OCI-LY7 (cell line): ENCODE results near the gene COL24A1. TPM values are rescaled to one million over a fixed set of nuclear protein-coding genes. Genes with fewer than 3 reads are reported as not detected.

ENCODE experiments used
- BruUV-seq: library from RNA; stranded (reverse); fragments of 400-500 nt; replicated peaks from 2 replicates; lab custom pipeline; 2021; lab: Mats Ljungman, UMichigan
- CTCF ChIA-PET: fragments of 300-600 bp; sonication (Branson Sonifier 250); formaldehyde crosslinking; loops from one replicate; lab custom pipeline; 2022; ENCODE audit warnings: antibody characterized with exemption; ENCODE audit not compliant: unreplicated experiment; lab: Charles Lee
- POLR2A ChIA-PET: fragments of 300-600 bp; sonication (Branson Sonifier 250); formaldehyde crosslinking; loops from one replicate; lab custom pipeline; 2022; ENCODE audit warnings: antibody characterized with exemption; lab: Charles Lee
- DNase-seq: peaks from one replicate; pipeline ENCODE4 v3.0.0-alpha.2; 2015; ENCODE audit warnings: low spot score
- H2AFZ ChIP-seq: fragments of 200-600 bp; sonication (generic), shearing (Covaris generic); 2 replicates; pipeline ENCODE4 v1.6.1; 2014; ENCODE audit warnings: mild to moderate bottlenecking, antibody characterized with exemption, low read length, moderate library complexity
- H3K27ac ChIP-seq: fragments of 200-600 bp; sonication (generic); 2 replicates; pipeline ENCODE4 v1.5.1; 2014; ENCODE audit warnings: mixed run types, low read depth, mild to moderate bottlenecking, moderate library complexity, low read length, inconsistent platforms; ENCODE audit not compliant: poor library complexity, severe bottlenecking
- H3K36me3 ChIP-seq: fragments of 200-600 bp; sonication (generic); 2 replicates; pipeline ENCODE4 v1.6.1; 2014; ENCODE audit warnings: mild to moderate bottlenecking, antibody characterized with exemption, low read length, moderate library complexity, mixed read lengths; ENCODE audit not compliant: insufficient read depth
- H3K4me1 ChIP-seq: fragments of 200-600 bp; sonication (generic); 2 replicates; pipeline ENCODE4 v1.5.1; 2014; ENCODE audit warnings: mild to moderate bottlenecking, low read length; ENCODE audit not compliant: insufficient read depth, poor library complexity, severe bottlenecking
- H3K4me2 ChIP-seq: fragments of 200-600 bp; sonication (generic); 2 replicates; pipeline ENCODE4 v1.6.1; 2014; ENCODE audit warnings: mild to moderate bottlenecking, low read length
- H3K4me3 ChIP-seq: fragments of 200-600 bp; sonication (generic); 2 replicates; pipeline ENCODE4 v1.5.1; 2014; ENCODE audit warnings: mild to moderate bottlenecking, low read depth, low read length; ENCODE audit not compliant: poor library complexity, severe bottlenecking
- H3K79me2 ChIP-seq: fragments of 200-600 bp; sonication (generic); 2 replicates; pipeline ENCODE4 v1.6.1; 2016; ENCODE audit warnings: low read depth, mild to moderate bottlenecking, low read length, moderate library complexity, mixed read lengths; ENCODE audit not compliant: insufficient read depth
- H3K9me2 ChIP-seq: fragments of 200-600 bp; sonication (generic); 2 replicates; pipeline ENCODE4 v1.6.1; 2016; ENCODE audit warnings: mild to moderate bottlenecking, low read length, mixed read lengths; ENCODE audit not compliant: insufficient read depth
- H3K9me3 ChIP-seq: fragments of 200-600 bp; sonication (generic); 2 replicates; pipeline ENCODE4 v1.6.1; 2014; ENCODE audit warnings: mild to moderate bottlenecking, mixed run types, low read length, mixed read lengths
- H4K20me1 ChIP-seq: fragments of 200-600 bp; sonication (generic); 2 replicates; pipeline ENCODE4 v1.6.1; 2014; ENCODE audit warnings: mild to moderate bottlenecking, antibody characterized with exemption, low read length, moderate library complexity, mixed read lengths; ENCODE audit not compliant: insufficient read depth
- EZH2phosphoT487 ChIP-seq: fragments of 200-600 bp; sonication (generic); IDR thresholded peaks from 2 replicates; pipeline ENCODE4 v1.6.1; 2018; ENCODE audit warnings: low read depth, borderline replicate concordance, mild to moderate bottlenecking, mixed run types, antibody characterized with exemption, low read length, moderate library complexity, mixed read lengths
- intact Hi-C: fragments of 100-400 bp; cut with micrococcal nuclease; formaldehyde crosslinking; loops from one replicate; pipeline ENCODE4 v1.10.0; 2022; ENCODE audit not compliant: unreplicated experiment
- total RNA-seq, 2 experiments: library from RNA; depleted of rRNA in 1 of 2; stranded (reverse); fragments of >200 nt in 1 of 2; shearing (Covaris generic) in 1 of 2; gene quantifications; 2 replicates each; pipeline ENCODE4 v1.2.3, GENCODE V29; 2014 to 2022
- TF ChIP-seq, protein P1 (sequence below): fragments of 200-600 bp; sonication (generic); conservative IDR thresholded peaks from 2 replicates; pipeline ENCODE4 v1.5.1; 2014; ENCODE audit warnings: mild to moderate bottlenecking, antibody characterized with exemption, low read length, moderate library complexity, mixed read lengths

Gene COL24A1
- total RNA-seq, 2 experiments from 2014 or later: 0.06 to 0.23 TPM

GRCh38 chr1:85806236-85806965, 350.2 kb downstream of the COL24A1 start:
- H3K36me3 ChIP-seq: no peaks in the 10 kb centered on the region
- no peaks in the 10 kb centered on the region for H3K79me2 ChIP-seq
- H3K4me1 ChIP-seq: no peaks in the 10 kb centered on the region
- no peak overlapping the region for H3K4me3 ChIP-seq
- 0 out of 2 replicates have a peak, but pooled peaks cover 11% of the 10 kb centered on the region for H3K9me3 ChIP-seq
- no peak overlapping the region for H2AFZ ChIP-seq
- no peaks in the 10 kb centered on the region for H3K9me2 ChIP-seq
- DNase-seq: no peak
- intact Hi-C loops: no loop called here
- BruUV-seq: no TSS peak
- H3K27ac ChIP-seq: no peak overlapping the region
- POLR2A ChIA-PET: interaction anchor here (0.7 kb wide), 2 partner anchors 10 to 240 kb away, joined by 3 to 7 read pairs; no protein-coding TSS in a partner anchor
- CTCF ChIA-PET: no interaction called here
- H4K20me1 ChIP-seq: no peaks in the 10 kb centered on the region
- H3K4me2 ChIP-seq: no peak overlapping the region
- TF ChIP-seq, protein P1, sequence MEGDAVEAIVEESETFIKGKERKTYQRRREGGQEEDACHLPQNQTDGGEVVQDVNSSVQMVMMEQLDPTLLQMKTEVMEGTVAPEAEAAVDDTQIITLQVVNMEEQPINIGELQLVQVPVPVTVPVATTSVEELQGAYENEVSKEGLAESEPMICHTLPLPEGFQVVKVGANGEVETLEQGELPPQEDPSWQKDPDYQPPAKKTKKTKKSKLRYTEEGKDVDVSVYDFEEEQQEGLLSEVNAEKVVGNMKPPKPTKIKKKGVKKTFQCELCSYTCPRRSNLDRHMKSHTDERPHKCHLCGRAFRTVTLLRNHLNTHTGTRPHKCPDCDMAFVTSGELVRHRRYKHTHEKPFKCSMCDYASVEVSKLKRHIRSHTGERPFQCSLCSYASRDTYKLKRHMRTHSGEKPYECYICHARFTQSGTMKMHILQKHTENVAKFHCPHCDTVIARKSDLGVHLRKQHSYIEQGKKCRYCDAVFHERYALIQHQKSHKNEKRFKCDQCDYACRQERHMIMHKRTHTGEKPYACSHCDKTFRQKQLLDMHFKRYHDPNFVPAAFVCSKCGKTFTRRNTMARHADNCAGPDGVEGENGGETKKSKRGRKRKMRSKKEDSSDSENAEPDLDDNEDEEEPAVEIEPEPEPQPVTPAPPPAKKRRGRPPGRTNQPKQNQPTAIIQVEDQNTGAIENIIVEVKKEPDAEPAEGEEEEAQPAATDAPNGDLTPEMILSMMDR: no peak
- no peak for TF ChIP-seq EZH2phosphoT487

- Histone ChIP-seq H3K4me3 (no peak overlapping the region), H3K9me3 (no peaks in the 10 kb centered on the region), H3K4me2 (no peak overlapping the region), H4K20me1 (no peaks in the 10 kb centered on the region), H3K36me3 (no peaks in the 10 kb centered on the region), H3K79me2 (no peaks in the 10 kb centered on the region), H2AFZ (no peak overlapping the region), H3K27ac (no peak overlapping the region), H3K9me2 (no peaks in the 10 kb centered on the region), H3K4me1 (no peaks in the 10 kb centered on the region)
- DNase-seq: no peak
- CTCF ChIA-PET: interaction anchor here (0.6 kb wide), 1 partner anchor 32 kb away, joined by 3 read pairs; no protein-coding TSS in a partner anchor
- no TSS peak for BruUV-seq
- POLR2A ChIA-PET: no interaction called here
- intact Hi-C loops: no loop called here
- TF ChIP-seq EZH2phosphoT487: no peak
- TF ChIP-seq, protein P1: no peak
Observed at GRCh38 chr1:85801520-85801919, 355.1 kb downstream of the COL24A1 start.

DNA sequence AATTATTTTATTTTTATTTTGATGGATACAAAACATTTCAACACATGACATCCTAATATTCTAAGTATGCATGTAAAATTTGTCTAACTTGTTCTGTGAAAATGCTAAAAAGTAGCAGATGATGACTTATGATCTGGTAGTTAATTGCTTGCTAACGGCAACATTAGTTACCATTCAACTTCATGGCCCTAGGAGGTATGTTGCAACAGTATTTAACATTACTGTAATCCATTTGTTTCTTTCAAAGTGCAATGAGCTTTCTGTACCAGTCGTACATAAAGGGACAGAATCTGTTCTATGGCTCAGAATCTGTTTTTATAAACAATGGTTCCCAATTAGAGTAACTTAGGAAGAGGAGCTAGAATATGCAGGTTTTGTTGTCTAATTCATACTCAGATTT, 356.8 kb downstream of the COL24A1 start:
- CTCF ChIA-PET: no interaction called here
- no TSS peak for BruUV-seq

More for the DNA sequence above, 356.8 kb downstream of the COL24A1 start:
- Histone ChIP-seq H3K79me2 (no peaks in the 10 kb centered on the region), H2AFZ (no peak overlapping the region), H3K4me2 (no peak overlapping the region), H3K4me1 (no peaks in the 10 kb centered on the region), H3K9me2 (no peaks in the 10 kb centered on the region), H3K36me3 (no peaks in the 10 kb centered on the region), H3K27ac (no peak overlapping the region), H3K9me3 (no peaks in the 10 kb centered on the region), H3K4me3 (no peak overlapping the region), H4K20me1 (no peaks in the 10 kb centered on the region)
- no peak for DNase-seq
- POLR2A ChIA-PET: no interaction called here
- intact Hi-C loops: no loop called here
- no peak for TF ChIP-seq EZH2phosphoT487
- TF ChIP-seq, protein P1: no peak
